Measurements from ENCODE around the gene SCAMP5.

DNA sequence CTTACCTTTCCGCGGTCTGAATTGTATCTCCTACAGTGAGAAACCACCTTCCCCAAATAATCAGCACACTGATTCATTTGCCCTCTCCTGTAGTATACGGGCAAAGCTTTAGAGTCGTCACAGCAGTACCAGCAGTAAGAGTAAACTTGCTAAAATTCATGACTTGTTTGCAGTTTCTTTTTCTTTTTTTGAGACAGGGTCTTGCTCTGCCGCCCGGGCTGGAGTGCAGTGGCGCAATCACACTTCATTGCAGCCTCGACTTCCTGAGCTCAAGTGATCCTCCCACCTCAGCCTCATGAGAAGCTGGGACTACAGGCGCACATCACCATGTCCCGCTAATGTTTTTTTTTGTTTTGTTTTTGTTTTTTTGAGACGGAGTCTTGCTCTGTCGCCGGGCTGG lies 11.9 kb downstream of the SCAMP5 start:
- no peak for TF ChIP-seq POLR2AphosphoS5 (IDR thresholded peaks at IDR 0.05)
- TF ChIP-seq, protein P1, sequence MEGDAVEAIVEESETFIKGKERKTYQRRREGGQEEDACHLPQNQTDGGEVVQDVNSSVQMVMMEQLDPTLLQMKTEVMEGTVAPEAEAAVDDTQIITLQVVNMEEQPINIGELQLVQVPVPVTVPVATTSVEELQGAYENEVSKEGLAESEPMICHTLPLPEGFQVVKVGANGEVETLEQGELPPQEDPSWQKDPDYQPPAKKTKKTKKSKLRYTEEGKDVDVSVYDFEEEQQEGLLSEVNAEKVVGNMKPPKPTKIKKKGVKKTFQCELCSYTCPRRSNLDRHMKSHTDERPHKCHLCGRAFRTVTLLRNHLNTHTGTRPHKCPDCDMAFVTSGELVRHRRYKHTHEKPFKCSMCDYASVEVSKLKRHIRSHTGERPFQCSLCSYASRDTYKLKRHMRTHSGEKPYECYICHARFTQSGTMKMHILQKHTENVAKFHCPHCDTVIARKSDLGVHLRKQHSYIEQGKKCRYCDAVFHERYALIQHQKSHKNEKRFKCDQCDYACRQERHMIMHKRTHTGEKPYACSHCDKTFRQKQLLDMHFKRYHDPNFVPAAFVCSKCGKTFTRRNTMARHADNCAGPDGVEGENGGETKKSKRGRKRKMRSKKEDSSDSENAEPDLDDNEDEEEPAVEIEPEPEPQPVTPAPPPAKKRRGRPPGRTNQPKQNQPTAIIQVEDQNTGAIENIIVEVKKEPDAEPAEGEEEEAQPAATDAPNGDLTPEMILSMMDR (IDR thresholded peaks at IDR 0.05), result no peak
- no peak for TF ChIP-seq EP300 (IDR thresholded peaks at IDR 0.05)
- TF ChIP-seq POLR2A (IDR thresholded peaks at IDR 0.05; ENCODE audit: low read depth), result no peak

All from esophagus muscularis mucosa (tissue), 4 donors.